OCI-LY7 (cell line): Measurements from ENCODE around the gene FAM83B. TPM values are rescaled to one million over a fixed set of nuclear protein-coding genes. Genes with fewer than 3 reads are reported as not detected.
"Not testable (repeated sequence)": the region's sequence is repeated elsewhere in the genome, so short reads cannot be mapped to it uniquely, and the experiment has no call there.

Source experiments
- BruUV-seq: library from RNA; stranded (reverse); fragments of 400-500 nt; replicated peaks from 2 replicates; lab custom pipeline; 2021; lab: Mats Ljungman, UMichigan
- CTCF ChIA-PET: fragments of 300-600 bp; sonication (Branson Sonifier 250); formaldehyde crosslinking; loops from one replicate; lab custom pipeline; 2022; ENCODE audit warnings: antibody characterized with exemption; ENCODE audit not compliant: unreplicated experiment; lab: Charles Lee
- POLR2A ChIA-PET: fragments of 300-600 bp; sonication (Branson Sonifier 250); formaldehyde crosslinking; loops from one replicate; lab custom pipeline; 2022; ENCODE audit warnings: antibody characterized with exemption; lab: Charles Lee
- DNase-seq: peaks from one replicate; pipeline ENCODE4 v3.0.0-alpha.2; 2015; ENCODE audit warnings: low spot score
- H2AFZ ChIP-seq: fragments of 200-600 bp; sonication (generic), shearing (Covaris generic); 2 replicates; pipeline ENCODE4 v1.6.1; 2014; ENCODE audit warnings: mild to moderate bottlenecking, antibody characterized with exemption, low read length, moderate library complexity
- H3K27ac ChIP-seq: fragments of 200-600 bp; sonication (generic); 2 replicates; pipeline ENCODE4 v1.5.1; 2014; ENCODE audit warnings: mixed run types, low read depth, mild to moderate bottlenecking, moderate library complexity, low read length, inconsistent platforms; ENCODE audit not compliant: poor library complexity, severe bottlenecking
- H3K36me3 ChIP-seq: fragments of 200-600 bp; sonication (generic); 2 replicates; pipeline ENCODE4 v1.6.1; 2014; ENCODE audit warnings: mild to moderate bottlenecking, antibody characterized with exemption, low read length, moderate library complexity, mixed read lengths; ENCODE audit not compliant: insufficient read depth
- H3K4me1 ChIP-seq: fragments of 200-600 bp; sonication (generic); 2 replicates; pipeline ENCODE4 v1.5.1; 2014; ENCODE audit warnings: mild to moderate bottlenecking, low read length; ENCODE audit not compliant: insufficient read depth, poor library complexity, severe bottlenecking
- H3K4me2 ChIP-seq: fragments of 200-600 bp; sonication (generic); 2 replicates; pipeline ENCODE4 v1.6.1; 2014; ENCODE audit warnings: mild to moderate bottlenecking, low read length
- H3K4me3 ChIP-seq: fragments of 200-600 bp; sonication (generic); 2 replicates; pipeline ENCODE4 v1.5.1; 2014; ENCODE audit warnings: mild to moderate bottlenecking, low read depth, low read length; ENCODE audit not compliant: poor library complexity, severe bottlenecking
- H3K79me2 ChIP-seq: fragments of 200-600 bp; sonication (generic); 2 replicates; pipeline ENCODE4 v1.6.1; 2016; ENCODE audit warnings: low read depth, mild to moderate bottlenecking, low read length, moderate library complexity, mixed read lengths; ENCODE audit not compliant: insufficient read depth
- H3K9me2 ChIP-seq: fragments of 200-600 bp; sonication (generic); 2 replicates; pipeline ENCODE4 v1.6.1; 2016; ENCODE audit warnings: mild to moderate bottlenecking, low read length, mixed read lengths; ENCODE audit not compliant: insufficient read depth
- H3K9me3 ChIP-seq: fragments of 200-600 bp; sonication (generic); 2 replicates; pipeline ENCODE4 v1.6.1; 2014; ENCODE audit warnings: mild to moderate bottlenecking, mixed run types, low read length, mixed read lengths
- H4K20me1 ChIP-seq: fragments of 200-600 bp; sonication (generic); 2 replicates; pipeline ENCODE4 v1.6.1; 2014; ENCODE audit warnings: mild to moderate bottlenecking, antibody characterized with exemption, low read length, moderate library complexity, mixed read lengths; ENCODE audit not compliant: insufficient read depth
- CTCF ChIP-seq: fragments of 200-600 bp; sonication (generic); conservative IDR thresholded peaks from 2 replicates; pipeline ENCODE4 v1.5.1; 2014; ENCODE audit warnings: mild to moderate bottlenecking, antibody characterized with exemption, low read length, moderate library complexity, mixed read lengths
- EZH2phosphoT487 ChIP-seq: fragments of 200-600 bp; sonication (generic); IDR thresholded peaks from 2 replicates; pipeline ENCODE4 v1.6.1; 2018; ENCODE audit warnings: low read depth, borderline replicate concordance, mild to moderate bottlenecking, mixed run types, antibody characterized with exemption, low read length, moderate library complexity, mixed read lengths
- intact Hi-C: fragments of 100-400 bp; cut with micrococcal nuclease; formaldehyde crosslinking; loops from one replicate; pipeline ENCODE4 v1.10.0; 2022; ENCODE audit not compliant: unreplicated experiment
- total RNA-seq, 2 experiments: library from RNA; depleted of rRNA in 1 of 2; stranded (reverse); fragments of >200 nt in 1 of 2; shearing (Covaris generic) in 1 of 2; gene quantifications; 2 replicates each; pipeline ENCODE4 v1.2.3, GENCODE V29; 2014 to 2022

Gene FAM83B
- total RNA-seq, 2 experiments from 2014 or later, result not detected

- no peak for TF ChIP-seq CTCF
- no peak for TF ChIP-seq EZH2phosphoT487
- H3K36me3 ChIP-seq, result no peaks in the 10 kb centered on the region
- no peak overlapping the region for H3K4me3 ChIP-seq
- ChIA-PET CTCF (no interaction called here), POLR2A (interaction anchor here (0.6 kb wide), 1 partner anchor 377 kb away, joined by 3 read pairs; no protein-coding TSS in a partner anchor)
- H3K4me1 ChIP-seq, result no peaks in the 10 kb centered on the region
- no peaks in the 10 kb centered on the region for H3K79me2 ChIP-seq
- H2AFZ ChIP-seq, result no peak overlapping the region
- no peak overlapping the region for H3K4me2 ChIP-seq
- H3K9me2 ChIP-seq, result no peaks in the 10 kb centered on the region
- no peak for DNase-seq
- H4K20me1 ChIP-seq, result no peaks in the 10 kb centered on the region
- H3K27ac ChIP-seq, result no peak overlapping the region
- BruUV-seq, result no TSS peak
- H3K9me3 ChIP-seq, result no peaks in the 10 kb centered on the region
- intact Hi-C loops, result no loop called here
Measured at GRCh38 chr6:54817236-54817635, 29.3 kb upstream of the FAM83B start.

GRCh38 chr6:54817834-54818233, 28.7 kb upstream of the FAM83B start:
- DNase-seq, result no peak
- Histone ChIP-seq H3K4me1 (no peaks in the 10 kb centered on the region), H3K4me2 (no peak overlapping the region), H3K9me3 (no peaks in the 10 kb centered on the region), H4K20me1 (no peaks in the 10 kb centered on the region), H3K9me2 (no peaks in the 10 kb centered on the region), H3K79me2 (no peaks in the 10 kb centered on the region), H3K27ac (no peak overlapping the region), H3K4me3 (no peak overlapping the region), H2AFZ (no peak overlapping the region), H3K36me3 (no peaks in the 10 kb centered on the region)
- TF ChIP-seq CTCF, result no peak
- no peak for TF ChIP-seq EZH2phosphoT487
- CTCF ChIA-PET, result no interaction called here
- no TSS peak for BruUV-seq
- POLR2A ChIA-PET, result interaction anchor here (0.6 to 1.3 kb wide), 2 partner anchors 9 to 378 kb away, joined by 3 read pairs; no protein-coding TSS in a partner anchor
- intact Hi-C loops, result no loop called here

- H3K4me3 ChIP-seq, H2AFZ ChIP-seq, H3K9me2 ChIP-seq, H3K27ac ChIP-seq, CTCF ChIA-PET, POLR2A ChIA-PET, H3K79me2 ChIP-seq, H3K9me3 ChIP-seq, H4K20me1 ChIP-seq, DNase-seq, H3K4me2 ChIP-seq, H3K36me3 ChIP-seq, H3K4me1 ChIP-seq, intact Hi-C loops, BruUV-seq: not testable (repeated sequence)
Measured at GRCh38 chr6:54824225-54824624, 22.3 kb upstream of the FAM83B start.
